ENCODE data around the gene NT5DC1.

DNA sequence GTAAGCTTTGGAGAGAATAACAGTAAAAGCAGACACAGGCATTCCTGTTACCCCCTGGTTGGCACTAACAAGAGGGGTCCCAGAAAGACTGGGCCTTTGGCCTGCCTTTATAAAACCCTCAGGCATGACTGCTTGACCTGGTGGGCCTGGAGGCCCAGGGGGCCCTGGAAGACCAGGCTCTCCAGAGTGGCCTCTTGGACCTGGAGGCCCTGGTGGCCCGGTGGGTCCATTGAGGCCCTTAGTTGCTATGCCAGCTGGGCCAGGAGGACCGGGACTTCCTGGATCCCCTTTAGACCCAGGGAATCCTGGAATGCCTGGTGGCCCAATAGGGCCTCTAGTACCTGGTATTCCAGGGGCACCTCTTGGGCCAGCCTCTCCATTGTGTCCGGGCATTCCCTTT lies 19.8 kb downstream of the NT5DC1 start:
- TF ChIP-seq, protein P1, sequence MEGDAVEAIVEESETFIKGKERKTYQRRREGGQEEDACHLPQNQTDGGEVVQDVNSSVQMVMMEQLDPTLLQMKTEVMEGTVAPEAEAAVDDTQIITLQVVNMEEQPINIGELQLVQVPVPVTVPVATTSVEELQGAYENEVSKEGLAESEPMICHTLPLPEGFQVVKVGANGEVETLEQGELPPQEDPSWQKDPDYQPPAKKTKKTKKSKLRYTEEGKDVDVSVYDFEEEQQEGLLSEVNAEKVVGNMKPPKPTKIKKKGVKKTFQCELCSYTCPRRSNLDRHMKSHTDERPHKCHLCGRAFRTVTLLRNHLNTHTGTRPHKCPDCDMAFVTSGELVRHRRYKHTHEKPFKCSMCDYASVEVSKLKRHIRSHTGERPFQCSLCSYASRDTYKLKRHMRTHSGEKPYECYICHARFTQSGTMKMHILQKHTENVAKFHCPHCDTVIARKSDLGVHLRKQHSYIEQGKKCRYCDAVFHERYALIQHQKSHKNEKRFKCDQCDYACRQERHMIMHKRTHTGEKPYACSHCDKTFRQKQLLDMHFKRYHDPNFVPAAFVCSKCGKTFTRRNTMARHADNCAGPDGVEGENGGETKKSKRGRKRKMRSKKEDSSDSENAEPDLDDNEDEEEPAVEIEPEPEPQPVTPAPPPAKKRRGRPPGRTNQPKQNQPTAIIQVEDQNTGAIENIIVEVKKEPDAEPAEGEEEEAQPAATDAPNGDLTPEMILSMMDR (IDR thresholded peaks at IDR 0.05), result no peak
- no peak for TF ChIP-seq POLR2A (IDR thresholded peaks at IDR 0.05)

Data from body of pancreas (tissue), 4 donors.